Endothelial cell (in vitro differentiated cells): Measurements from ENCODE around the gene SDK2. TPM values are rescaled to one million over a fixed set of nuclear protein-coding genes. Genes with fewer than 3 reads are reported as not detected.

Experiments used
- DNase-seq: peaks from one replicate; pipeline ENCODE4 v3.0.0; 2021; ENCODE audit warnings: low spot score
- H3K27ac Mint-ChIP-seq: one replicate; pipeline ENCODE4 v1.8.0; 2021; ENCODE audit warnings: mixed read lengths, inconsistent platforms; ENCODE audit not compliant: unreplicated experiment
- H3K27me3 Mint-ChIP-seq: one replicate; pipeline ENCODE4 v1.8.0; 2021; ENCODE audit warnings: mild to moderate bottlenecking, moderate library complexity, mixed read lengths, inconsistent platforms; ENCODE audit not compliant: unreplicated experiment
- H3K36me3 Mint-ChIP-seq: one replicate; pipeline ENCODE4 v1.8.0; 2021; ENCODE audit warnings: mild to moderate bottlenecking, low read depth, mixed read lengths, inconsistent platforms; ENCODE audit not compliant: unreplicated experiment
- H3K4me1 Mint-ChIP-seq: one replicate; pipeline ENCODE4 v1.8.0; 2021; ENCODE audit warnings: mild to moderate bottlenecking, mixed read lengths, inconsistent platforms; ENCODE audit not compliant: unreplicated experiment
- H3K4me3 Mint-ChIP-seq: one replicate; pipeline ENCODE4 v1.8.0; 2021; ENCODE audit warnings: mild to moderate bottlenecking, mixed read lengths, inconsistent platforms; ENCODE audit not compliant: unreplicated experiment
- H3K9me3 Mint-ChIP-seq: one replicate; pipeline ENCODE4 v1.8.0; 2021; ENCODE audit warnings: mixed read lengths, inconsistent platforms; ENCODE audit not compliant: unreplicated experiment
- total RNA-seq: library from RNA; stranded (reverse); fragmentation: NEBNext Ultra II Directional; extraction: Animal tissue kit (Norgen Biotek cat#: 25700); gene quantifications from one replicate; pipeline ENCODE4 v1.2.1, GENCODE V29; 2021; ENCODE audit not compliant: unreplicated experiment
- TF ChIP-seq, protein P1 (sequence below): fragments of 200-600 bp; sonication (generic); IDR thresholded peaks from one replicate; pipeline ENCODE4 v1.5.0; 2021; ENCODE audit warnings: antibody characterized with exemption; ENCODE audit not compliant: unreplicated experiment

The SDK2 gene
- total RNA-seq, 1 donor from 2014 or later: 2.4 TPM

DNA sequence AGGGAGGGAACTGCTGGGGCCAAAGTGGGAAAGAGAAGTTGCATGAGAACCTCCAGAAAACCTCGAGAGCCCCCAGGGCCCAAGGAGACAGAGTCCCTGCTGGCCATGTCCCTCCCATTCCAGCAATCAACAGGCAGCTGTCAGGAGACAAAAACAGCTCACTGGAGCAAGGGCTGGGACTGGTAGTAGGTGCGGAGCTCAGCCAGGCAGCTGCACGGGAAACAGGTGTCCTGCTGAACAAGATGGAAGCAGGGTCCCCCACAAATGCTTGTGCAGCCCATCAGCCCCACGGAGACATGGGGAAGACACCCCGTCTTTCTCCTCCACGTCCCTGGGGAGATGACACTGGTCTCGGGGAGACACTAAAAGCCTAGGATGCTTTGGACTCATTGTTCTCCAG is 34.5 kb downstream of the SDK2 start:
- Mint-ChIP-seq H3K27ac (no peak overlapping the region), H3K4me3 (no peak overlapping the region), H3K4me1 (no peaks in the 10 kb centered on the region), H3K27me3 (no peaks in the 10 kb centered on the region), H3K9me3 (no peaks in the 10 kb centered on the region), H3K36me3 (no peaks in the 10 kb centered on the region)
- TF ChIP-seq, protein P1, sequence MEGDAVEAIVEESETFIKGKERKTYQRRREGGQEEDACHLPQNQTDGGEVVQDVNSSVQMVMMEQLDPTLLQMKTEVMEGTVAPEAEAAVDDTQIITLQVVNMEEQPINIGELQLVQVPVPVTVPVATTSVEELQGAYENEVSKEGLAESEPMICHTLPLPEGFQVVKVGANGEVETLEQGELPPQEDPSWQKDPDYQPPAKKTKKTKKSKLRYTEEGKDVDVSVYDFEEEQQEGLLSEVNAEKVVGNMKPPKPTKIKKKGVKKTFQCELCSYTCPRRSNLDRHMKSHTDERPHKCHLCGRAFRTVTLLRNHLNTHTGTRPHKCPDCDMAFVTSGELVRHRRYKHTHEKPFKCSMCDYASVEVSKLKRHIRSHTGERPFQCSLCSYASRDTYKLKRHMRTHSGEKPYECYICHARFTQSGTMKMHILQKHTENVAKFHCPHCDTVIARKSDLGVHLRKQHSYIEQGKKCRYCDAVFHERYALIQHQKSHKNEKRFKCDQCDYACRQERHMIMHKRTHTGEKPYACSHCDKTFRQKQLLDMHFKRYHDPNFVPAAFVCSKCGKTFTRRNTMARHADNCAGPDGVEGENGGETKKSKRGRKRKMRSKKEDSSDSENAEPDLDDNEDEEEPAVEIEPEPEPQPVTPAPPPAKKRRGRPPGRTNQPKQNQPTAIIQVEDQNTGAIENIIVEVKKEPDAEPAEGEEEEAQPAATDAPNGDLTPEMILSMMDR: no peak
- no peak for DNase-seq

DNA sequence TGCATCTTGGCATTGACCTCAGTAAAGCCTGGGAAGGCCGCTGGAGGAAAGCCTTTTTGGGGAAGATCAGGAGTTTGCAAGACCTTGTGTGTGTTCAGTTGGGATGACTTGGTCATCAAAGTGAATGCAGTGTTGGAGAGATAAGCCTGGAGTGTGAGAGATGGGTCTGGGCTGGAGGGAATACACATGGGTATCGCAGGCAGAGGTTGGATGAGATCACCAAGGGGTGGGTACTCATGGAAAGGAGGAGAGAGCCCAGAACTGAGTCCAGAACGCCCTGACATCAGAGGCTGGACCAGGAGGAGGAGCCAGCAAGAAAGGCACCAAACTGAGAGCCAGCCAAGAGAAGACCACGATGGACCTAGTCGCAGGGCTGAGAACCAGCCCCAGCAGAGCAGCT is 35.2 kb downstream of the SDK2 start:
- DNase-seq: no peak
- H3K27me3 Mint-ChIP-seq: peaks cover 1% of the 10 kb centered on the region
- no peaks in the 10 kb centered on the region for H3K9me3 Mint-ChIP-seq
- no peak overlapping the region for H3K27ac Mint-ChIP-seq
- H3K4me1 Mint-ChIP-seq: no peaks in the 10 kb centered on the region
- H3K36me3 Mint-ChIP-seq: no peaks in the 10 kb centered on the region
- H3K4me3 Mint-ChIP-seq: no peak overlapping the region
- TF ChIP-seq, protein P1: no peak

DNA sequence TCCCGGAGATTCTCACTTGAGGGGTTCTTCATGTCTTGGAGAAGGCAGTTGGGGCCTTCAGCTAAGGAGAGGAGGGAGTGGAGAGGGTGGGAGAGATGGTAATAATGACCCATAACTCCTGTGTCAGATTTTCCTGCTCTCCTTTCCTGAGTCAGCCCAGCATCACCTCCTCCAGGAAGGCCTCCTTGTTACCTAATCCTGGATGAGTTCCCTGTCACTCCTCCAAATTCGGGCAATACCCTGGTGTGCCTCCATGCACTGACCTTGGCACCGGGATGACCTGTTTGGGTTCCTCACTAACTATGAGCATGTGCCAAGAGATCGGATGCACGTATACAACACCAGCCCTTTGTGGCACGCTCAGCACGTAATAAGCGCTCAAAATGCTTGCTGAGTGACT is 38.8 kb downstream of the SDK2 start:
- no peak for DNase-seq
- Mint-ChIP-seq H3K4me3 (no peak overlapping the region), H3K9me3 (no peaks in the 10 kb centered on the region), H3K27ac (no peak overlapping the region), H3K27me3 (peaks cover 1% of the 10 kb centered on the region), H3K4me1 (no peaks in the 10 kb centered on the region), H3K36me3 (no peaks in the 10 kb centered on the region)
- TF ChIP-seq, protein P1: no peak

DNA sequence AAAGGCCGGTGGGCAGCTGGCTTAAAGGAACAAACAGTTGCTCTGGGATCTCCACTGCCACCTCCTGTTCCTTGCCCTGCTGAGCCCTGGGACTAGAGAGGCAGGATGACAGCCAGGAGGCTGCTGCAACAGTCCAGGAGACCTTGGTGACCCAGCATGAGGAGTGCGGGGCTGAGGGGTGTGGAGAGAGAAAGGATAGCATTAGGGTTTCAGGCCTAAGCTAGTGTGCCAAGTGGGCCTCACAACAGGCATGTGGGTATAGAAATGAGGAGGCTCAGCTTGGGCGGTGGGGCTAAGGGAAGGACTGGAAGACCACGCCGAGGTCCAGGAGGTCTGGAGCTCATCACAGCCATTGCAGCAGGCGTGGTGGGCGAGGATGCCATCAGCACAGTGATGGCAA is 39.8 kb downstream of the SDK2 start:
- TF ChIP-seq, protein P1: no peak
- Mint-ChIP-seq H3K9me3 (no peaks in the 10 kb centered on the region), H3K4me1 (no peaks in the 10 kb centered on the region), H3K27me3 (peaks cover 1% of the 10 kb centered on the region), H3K36me3 (no peaks in the 10 kb centered on the region), H3K4me3 (no peak overlapping the region), H3K27ac (no peak overlapping the region)
- DNase-seq: no peak

DNA sequence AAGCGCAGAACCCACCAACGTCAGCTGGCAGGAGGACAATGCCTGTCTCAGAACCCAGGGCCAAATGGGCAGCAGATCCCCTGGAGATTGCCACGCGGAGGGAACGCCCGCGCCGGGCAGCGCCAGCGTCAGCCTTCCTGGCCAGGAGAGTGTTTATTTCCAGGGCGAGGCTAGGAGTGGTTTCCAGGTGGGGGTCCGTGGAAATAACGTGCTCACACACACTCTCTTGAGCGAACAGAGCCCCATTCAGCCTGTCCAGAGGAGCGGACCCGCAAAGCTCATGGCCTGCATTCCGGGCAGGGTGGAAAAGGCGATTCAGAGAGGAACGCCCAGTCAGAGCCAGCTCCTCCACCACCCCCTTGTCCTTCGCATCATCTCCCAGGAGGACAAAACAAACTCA is 40.3 kb downstream of the SDK2 start:
- H3K27me3 Mint-ChIP-seq: peaks cover 2% of the 10 kb centered on the region
- no peak overlapping the region for H3K27ac Mint-ChIP-seq
- TF ChIP-seq, protein P1: no peak
- no peak overlapping the region for H3K4me3 Mint-ChIP-seq
- DNase-seq: no peak
- H3K36me3 Mint-ChIP-seq: no peaks in the 10 kb centered on the region
- no peaks in the 10 kb centered on the region for H3K4me1 Mint-ChIP-seq
- no peaks in the 10 kb centered on the region for H3K9me3 Mint-ChIP-seq
